Measurements from ENCODE around the gene HSPG2. TPM values are rescaled to one million over a fixed set of nuclear protein-coding genes. Genes with fewer than 3 reads are reported as not detected.

Gene HSPG2
- total and polyA plus RNA-seq, 9 of the 15 experiments (the other 6 are each of a cell fraction or from before 2014, with no cell fraction given) = 0.14 to 160 (median 15.7) TPM

GRCh38 chr1:21824926-21825325 is 112.2 kb downstream of the HSPG2 start (continued):
- no peak for TF ChIP-seq PHF20 (IDR thresholded peaks at IDR 0.05; ENCODE audit: partially characterized antibody)

- in situ Hi-C loops (cut with MboI) (no loop called here), intact Hi-C loops (cut with micrococcal nuclease) (no loop called here)
- no peaks in the 10 kb centered on the region for H3K9me3 ChIP-seq (replicated peaks; ENCODE audit: control insufficient read depth, insufficient read depth, low read depth, low read length)
- no peak overlapping the region for H2AFZ ChIP-seq (ENCODE audit: low read depth, low read length)
- POLR2A ChIA-PET = interaction anchor here (0.8 to 2.1 kb wide), 2 partner anchors 10 to 42 kb away, joined by 3 to 6 read pairs; partner anchors contain the start of gene USP48
- peak overlapping the region in 1 of 2 experiments; percentile 64; a peak in 2 of 4 replicates for H3K9ac ChIP-seq (ENCODE audit: insufficient read depth in 1 of 2, low read depth in 2 of 2, low read length in 2 of 2)
- H3K9me1 ChIP-seq (ENCODE audit: control insufficient read depth, insufficient read depth, low read length) = peaks cover 3% of the 10 kb centered on the region
- H3K27me3 ChIP-seq (ENCODE audit: control insufficient read depth in 2 of 2, insufficient read depth in 2 of 2, low read length in 2 of 2) = no peaks in the 10 kb centered on the region
- 78% methylated on average over 18 of the region's 22 CpGs for WGBS (ENCODE audit: insufficient coverage, low coverage, missing lambda C conversion rate)
- no peaks in the 10 kb centered on the region for H3K79me2 ChIP-seq (ENCODE audit: control insufficient read depth, insufficient read depth, low read length)
- DNase-seq (ENCODE audit: extremely low read depth in 1 of 4, low spot score in 3 of 4) (no peak), FAIRE-seq (no peak), ATAC-seq (no peak)
- no peak overlapping the region for H3K4me2 ChIP-seq (ENCODE audit: insufficient read depth, low read length)
- TF ChIP-seq POLR2G (IDR thresholded peaks at IDR 0.05; ENCODE audit: low read depth, low read length) = 0 out of 2 replicates have a peak, but pooled peaks have one; percentile 17
- no peak for TF ChIP-seq TAL1 (IDR thresholded peaks at IDR 0.05)
- H3K27ac ChIP-seq (ENCODE audit: extremely low read depth, low read depth, low read length) = no peak overlapping the region
- H4K20me1 ChIP-seq (replicated peaks; ENCODE audit: control insufficient read depth, insufficient read depth, low read length) = no peaks in the 10 kb centered on the region
- H3K36me3 ChIP-seq (ENCODE audit: control insufficient read depth, insufficient read depth, low read length) = peaks cover 60% of the 10 kb centered on the region; the same call in 2 of the 3 replicates
- BruUV-seq (replicated peaks) = no TSS peak
- H3K4me3 ChIP-seq = no peak overlapping the region
- peaks cover 8 to 41% of the 10 kb centered on the region in 2 experiments; a peak in 4 of 5 replicates for H3K4me1 ChIP-seq (replicated peaks in 1 of 2; ENCODE audit: control insufficient read depth in 2 of 2, insufficient read depth in 2 of 2, low read length in 2 of 2)
- CTCF ChIA-PET (ENCODE audit: low intra/inter-chr PET ratio) = no interaction called here
Observed at GRCh38 chr1:21823980-21824702, 113.0 kb downstream of the HSPG2 start.
